ENCODE measurements around the gene MAP4K1.

MAP4K1 gene

GRCh38 chr19:38617764-38618589 lies at the start of gene MAP4K1:
Gene MAP4K1 (minus strand): TSS chr19:38617953. CDS start chr19:38617895, 58 bp downstream.
- DNase-seq = no peak

- DNase-seq = peak; percentile 91
Measured at GRCh38 chr19:38666663-38667511, 49.1 kb upstream of the MAP4K1 start.

DNA sequence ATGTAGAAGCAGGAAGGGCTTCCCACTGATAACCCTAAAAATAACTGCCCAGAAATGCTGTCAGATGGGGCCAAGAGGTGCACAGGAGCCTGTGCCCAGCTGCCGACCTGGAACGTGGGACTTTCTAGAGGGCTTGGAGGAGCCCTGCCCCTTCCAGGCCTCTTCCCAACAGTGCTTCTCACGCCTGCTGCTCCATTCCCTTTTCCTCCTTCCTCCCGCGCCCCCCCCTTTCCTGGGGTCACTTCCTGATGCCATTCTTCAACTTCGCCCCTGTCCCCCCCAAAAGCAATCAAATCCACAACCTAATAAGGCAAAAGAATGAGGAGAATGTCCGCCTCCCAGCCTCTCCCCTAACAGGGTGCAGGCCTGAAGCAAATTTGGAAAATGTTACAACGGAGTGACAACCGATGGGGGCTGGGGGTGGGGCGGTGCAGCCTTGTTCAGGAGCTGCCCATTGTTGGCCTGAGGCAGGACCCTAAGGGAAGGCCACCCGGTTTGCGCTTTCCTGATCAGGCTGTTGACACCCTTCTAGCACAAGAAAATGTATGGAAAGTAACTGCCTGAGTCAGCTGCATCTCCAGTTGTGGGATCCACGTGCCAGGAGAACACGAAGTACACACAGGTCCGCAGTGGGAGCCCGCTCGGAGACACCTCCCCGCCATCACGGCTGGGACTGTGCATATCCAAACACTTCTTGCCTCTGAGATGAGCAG lies 48.4 kb upstream of the MAP4K1 start:
- peak; percentile 96 for DNase-seq

GRCh38 chr19:38665219-38665931 lies 47.6 kb upstream of the MAP4K1 start:
- no peak for DNase-seq

DNA sequence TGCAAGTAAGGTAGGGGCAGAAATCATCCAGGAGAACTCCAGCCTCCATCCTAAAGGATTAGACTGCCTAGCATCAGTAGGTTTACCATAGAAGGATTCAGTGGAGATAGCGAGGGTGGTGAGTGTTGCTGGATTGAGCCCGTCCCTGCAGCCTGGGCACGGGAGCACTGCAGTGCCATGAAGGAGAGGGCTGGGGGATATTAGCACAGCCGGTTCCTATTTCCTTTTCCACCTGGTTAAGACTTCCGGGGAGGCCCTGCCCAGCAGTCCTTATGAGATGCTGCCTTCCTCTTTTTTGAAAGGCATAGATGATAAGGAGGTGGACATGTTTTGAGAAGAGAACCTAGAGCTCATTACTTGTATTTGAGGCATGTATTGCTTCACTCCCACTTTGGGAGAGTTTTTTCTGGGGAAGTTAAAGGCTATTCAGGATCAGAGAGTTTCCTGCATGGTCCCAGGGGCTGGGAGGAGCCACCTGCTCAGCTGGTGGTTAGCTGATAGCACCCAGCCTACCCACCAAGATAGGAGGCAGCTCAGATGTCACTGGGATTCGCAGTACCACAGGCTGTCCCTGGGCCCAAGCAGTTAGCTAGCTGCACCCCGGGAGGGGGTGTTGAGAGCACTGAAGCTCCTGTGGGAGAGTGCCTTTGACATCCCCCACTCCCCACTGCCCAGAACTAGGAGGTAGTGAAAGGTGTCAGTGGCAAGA lies 46.9 kb upstream of the MAP4K1 start:
- DNase-seq = no peak

- no peak for DNase-seq
Measured at GRCh38 chr19:38663957-38664502, 46.3 kb upstream of the MAP4K1 start.

GRCh38 chr19:38663156-38663651 lies 45.5 kb upstream of the MAP4K1 start:
- DNase-seq = no peak

- no peak for DNase-seq
Measured at GRCh38 chr19:38662537-38663155, 44.9 kb upstream of the MAP4K1 start.

DNA sequence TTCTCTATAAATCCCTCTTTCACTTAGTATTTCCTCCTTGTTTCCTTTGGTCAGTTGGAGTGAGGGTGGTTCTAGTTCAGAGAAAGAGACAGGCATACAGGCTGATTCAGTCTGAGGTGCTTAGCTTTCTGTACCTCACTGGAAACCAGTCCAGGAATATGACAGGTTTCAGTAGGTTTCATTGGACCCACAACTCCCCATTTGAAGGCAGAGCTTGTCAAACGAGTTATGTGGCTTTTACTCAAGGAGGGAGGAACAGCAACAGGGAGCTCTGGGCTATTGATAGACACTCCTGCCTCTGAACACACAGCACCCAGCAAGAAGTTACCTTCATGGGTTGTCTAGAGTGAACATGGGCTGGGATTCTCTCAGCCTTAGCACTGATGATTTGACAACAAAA lies 44.2 kb upstream of the MAP4K1 start:
- DNase-seq = no peak

DNA sequence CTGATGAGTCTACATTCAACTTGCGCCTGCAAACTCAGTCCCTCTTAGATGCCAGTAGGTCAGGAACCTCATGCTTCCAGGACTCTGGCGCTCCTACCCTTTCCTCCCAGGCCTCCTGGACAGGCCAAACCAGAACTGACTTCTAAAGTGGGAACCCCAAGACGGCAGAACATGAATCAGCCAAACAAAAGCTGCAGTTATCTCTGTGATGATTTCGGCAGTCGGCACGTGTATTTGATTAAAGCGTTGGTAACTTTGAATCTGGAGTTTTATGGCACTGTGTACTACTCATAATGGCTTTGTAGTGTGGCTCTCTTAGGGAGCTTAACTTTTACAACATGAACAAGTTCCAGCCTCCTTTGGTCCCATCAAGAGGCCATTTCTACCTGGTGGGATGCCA lies 43.4 kb upstream of the MAP4K1 start:
- DNase-seq = peak; percentile 69

DNA sequence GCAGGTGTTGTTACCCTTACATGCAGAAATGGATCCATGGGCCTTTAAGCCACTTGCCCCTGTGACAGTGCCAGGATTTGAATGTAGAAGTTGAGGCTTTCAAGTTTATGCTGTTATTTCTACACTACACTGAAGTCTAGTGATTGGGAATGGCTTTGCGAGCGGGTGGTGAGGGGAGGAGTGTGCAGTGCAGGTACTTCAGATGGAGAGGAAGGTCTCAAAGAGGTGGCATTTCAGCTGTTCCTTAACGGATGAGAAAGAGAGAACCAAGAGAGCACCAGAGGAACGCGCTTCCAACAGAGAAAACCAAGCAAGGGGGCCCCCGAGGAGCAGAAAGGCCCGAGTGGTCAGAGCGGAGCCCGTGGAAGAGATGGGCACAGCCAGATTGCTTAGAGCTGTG lies 43.0 kb upstream of the MAP4K1 start:
- no peak for DNase-seq

DNA sequence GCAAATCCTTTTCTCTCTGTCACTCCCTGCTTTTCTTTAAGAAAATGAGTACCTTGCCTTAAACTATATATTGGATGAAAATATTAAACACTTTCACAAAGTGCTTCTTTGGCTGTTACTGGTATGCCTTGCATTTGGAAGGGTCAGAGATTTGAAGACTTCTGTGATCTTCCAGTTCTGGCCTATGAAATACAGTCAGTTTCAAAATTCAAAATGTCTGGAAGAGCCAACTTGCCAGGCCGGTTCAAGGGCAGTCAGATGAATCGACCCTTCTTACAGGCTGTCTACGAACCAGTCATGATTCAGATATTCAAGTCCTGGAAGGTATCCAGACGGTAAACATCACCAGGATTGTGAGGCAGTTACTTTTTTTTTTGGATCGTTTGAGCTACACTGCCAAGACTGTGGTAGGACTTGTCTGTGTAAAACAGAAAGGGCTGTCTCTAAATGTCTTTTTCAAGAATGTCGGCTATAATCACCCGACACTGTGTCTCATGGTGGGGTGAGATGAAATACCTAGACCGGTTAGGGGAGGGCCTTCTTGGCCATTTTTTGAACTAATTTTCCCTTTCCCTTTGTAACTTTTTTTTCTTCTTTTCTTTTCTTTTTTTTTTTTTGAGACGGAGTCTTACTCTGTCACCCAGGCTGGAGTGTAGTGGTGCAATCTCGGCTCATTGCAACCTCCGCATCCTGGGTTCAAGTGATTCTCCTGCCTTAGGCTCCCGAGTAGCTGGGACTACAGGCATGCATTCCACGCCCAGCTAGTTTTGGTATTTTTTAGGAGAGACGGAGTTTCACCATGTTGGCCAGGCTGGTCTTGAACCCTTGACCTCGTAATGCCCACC lies 40.9 kb upstream of the MAP4K1 start:
- DNase-seq = peak; percentile 100

GRCh38 chr19:38657633-38658222 lies 40.0 kb upstream of the MAP4K1 start:
- peak; percentile 92 for DNase-seq

GRCh38 chr19:38656171-38656981 lies 38.6 kb upstream of the MAP4K1 start:
- DNase-seq = peak; percentile 66

GRCh38 chr19:38655148-38655824 lies 37.5 kb upstream of the MAP4K1 start:
- peak; percentile 44 for DNase-seq

DNA sequence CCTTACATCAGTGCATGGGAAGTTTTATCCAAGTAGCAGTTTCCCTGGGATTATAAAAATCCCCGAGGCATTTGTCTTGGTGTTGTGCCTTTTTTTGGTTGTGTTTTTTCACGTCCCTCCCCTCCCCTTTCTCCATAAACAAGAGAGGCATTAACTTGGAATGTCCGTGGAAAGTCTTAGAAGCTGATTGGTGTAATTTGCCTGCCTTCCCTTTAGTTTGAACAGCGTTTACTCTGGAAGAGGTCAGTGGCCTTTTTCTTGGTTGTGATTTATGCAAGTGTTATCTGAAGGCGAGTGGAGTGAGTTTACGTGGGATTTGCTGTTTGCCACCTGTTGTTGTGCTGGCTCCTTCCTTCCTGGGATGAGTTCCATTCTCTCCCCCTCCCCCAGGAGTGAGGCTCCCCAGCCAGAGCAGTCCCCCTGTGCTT lies 36.9 kb upstream of the MAP4K1 start:
- no peak for DNase-seq

GRCh38 chr19:38653028-38653571 lies 35.3 kb upstream of the MAP4K1 start:
- DNase-seq = no peak

Measured in fibroblast of skin of right quadriceps (primary cell).